BJ (cell line): ENCODE data around the gene ZFAND3. TPM values are rescaled to one million over a fixed set of nuclear protein-coding genes. Genes with fewer than 3 reads are reported as not detected.
A peak's percentile ranks its signal among the peaks of the same experiment; 100 is the strongest.

Source experiments
- CTCF ChIA-PET: fragments of 350-600 bp; formaldehyde crosslinking; extraction: SDS; loops from one replicate; lab custom pipeline; 2021; ENCODE audit warnings: antibody characterized with exemption, inconsistent platforms; lab: Yijun Ruan, JAX
- POLR2A ChIA-PET: fragments of 300-600 bp; sonication (Branson Sonifier 250); formaldehyde crosslinking; extraction: SDS; loops from one replicate; lab custom pipeline; 2021; ENCODE audit warnings: antibody characterized with exemption; lab: Charles Lee
- DNase-seq: peaks from one replicate; pipeline ENCODE4 v3.0.0-alpha.2; 2011; ENCODE audit warnings: low read depth
- H3K27me3 ChIP-seq: 2 replicates; pipeline ENCODE4 v1.6.0; 2011; ENCODE audit warnings: low read length; ENCODE audit not compliant: control insufficient read depth, insufficient read depth
- H3K36me3 ChIP-seq: 2 replicates; pipeline ENCODE4 v1.5.1; 2011; ENCODE audit warnings: low read length; ENCODE audit not compliant: control insufficient read depth, insufficient read depth
- H3K4me3 ChIP-seq: 2 replicates; pipeline ENCODE4 v1.5.1; 2011; ENCODE audit warnings: low read depth, mild to moderate bottlenecking, control low read depth, low read length
- CTCF ChIP-seq: IDR thresholded peaks from 2 replicates; pipeline ENCODE4 v1.5.1; 2011; ENCODE audit warnings: low read depth, mild to moderate bottlenecking, control low read depth, inconsistent platforms, low read length, moderate library complexity; ENCODE audit not compliant: insufficient read depth
- polyA plus RNA-seq: library from polyadenylated mRNA; depleted of rRNA; stranded (reverse); fragments of >200 nt; gene quantifications from 2 replicates; pipeline ENCODE4 v1.2.3, GENCODE V29; 2011

Gene ZFAND3
- polyA plus RNA-seq, 1 experiment, result 15.5 TPM

GRCh38 chr6:37866590-37867507, 47.3 kb downstream of the ZFAND3 start:
- no peak overlapping the region for H3K4me3 ChIP-seq
- H3K27me3 ChIP-seq, result no peaks in the 10 kb centered on the region
- H3K36me3 ChIP-seq, result no peaks in the 10 kb centered on the region
- DNase-seq, result no peak
- POLR2A ChIA-PET, result no interaction called here
- no peak for TF ChIP-seq CTCF
- CTCF ChIA-PET, result interaction anchor here (0.9 to 1.4 kb wide), 3 partner anchors 15 to 76 kb away, joined by 3 to 4 read pairs (median 4); no protein-coding TSS in a partner anchor

GRCh38 chr6:37867756-37868446, 48.4 kb downstream of the ZFAND3 start:
- H3K4me3 ChIP-seq, result no peak overlapping the region
- ChIA-PET POLR2A (no interaction called here), CTCF (interaction anchor here (1.1 to 1.4 kb wide), 2 partner anchors 14 to 17 kb away, joined by 4 read pairs; no protein-coding TSS in a partner anchor)
- H3K27me3 ChIP-seq, result no peaks in the 10 kb centered on the region
- H3K36me3 ChIP-seq, result no peaks in the 10 kb centered on the region
- DNase-seq, result no peak
- no peak for TF ChIP-seq CTCF

- H3K4me3 ChIP-seq, result no peak overlapping the region
- no peak for TF ChIP-seq CTCF
- POLR2A ChIA-PET, result no interaction called here
- DNase-seq, result peak; percentile 17
- H3K27me3 ChIP-seq, result no peaks in the 10 kb centered on the region
- CTCF ChIA-PET, result interaction anchor here (1.4 kb wide), 1 partner anchor 13 kb away, joined by 4 read pairs; no protein-coding TSS in a partner anchor
- no peaks in the 10 kb centered on the region for H3K36me3 ChIP-seq
Observed at GRCh38 chr6:37868447-37868825, 48.9 kb downstream of the ZFAND3 start.

- no peak for TF ChIP-seq CTCF
- Histone ChIP-seq H3K4me3 (no peak overlapping the region), H3K27me3 (no peaks in the 10 kb centered on the region), H3K36me3 (no peaks in the 10 kb centered on the region)
- no peak for DNase-seq
- ChIA-PET POLR2A (no interaction called here), CTCF (interaction anchor here (1.5 kb wide), 1 partner anchor 13 kb away, joined by 3 read pairs; no protein-coding TSS in a partner anchor)
Observed at GRCh38 chr6:37871616-37872372, 52.3 kb downstream of the ZFAND3 start.

GRCh38 chr6:37872373-37872745, 52.8 kb downstream of the ZFAND3 start:
- DNase-seq, result no peak
- ChIA-PET POLR2A (no interaction called here), CTCF (interaction anchor here (0.7 to 1.5 kb wide), 2 partner anchors 13 to 60 kb away, joined by 3 read pairs; no protein-coding TSS in a partner anchor)
- Histone ChIP-seq H3K4me3 (no peak overlapping the region), H3K27me3 (no peaks in the 10 kb centered on the region), H3K36me3 (no peaks in the 10 kb centered on the region)
- no peak for TF ChIP-seq CTCF
